Measurements from ENCODE around the gene TSPEAR. TPM values are rescaled to one million over a fixed set of nuclear protein-coding genes. Genes with fewer than 3 reads are reported as not detected.

The TSPEAR gene
- total and polyA plus RNA-seq, 8 donors, result 0.05 to 0.29 (median 0.12) TPM; not detected in 4

DNA sequence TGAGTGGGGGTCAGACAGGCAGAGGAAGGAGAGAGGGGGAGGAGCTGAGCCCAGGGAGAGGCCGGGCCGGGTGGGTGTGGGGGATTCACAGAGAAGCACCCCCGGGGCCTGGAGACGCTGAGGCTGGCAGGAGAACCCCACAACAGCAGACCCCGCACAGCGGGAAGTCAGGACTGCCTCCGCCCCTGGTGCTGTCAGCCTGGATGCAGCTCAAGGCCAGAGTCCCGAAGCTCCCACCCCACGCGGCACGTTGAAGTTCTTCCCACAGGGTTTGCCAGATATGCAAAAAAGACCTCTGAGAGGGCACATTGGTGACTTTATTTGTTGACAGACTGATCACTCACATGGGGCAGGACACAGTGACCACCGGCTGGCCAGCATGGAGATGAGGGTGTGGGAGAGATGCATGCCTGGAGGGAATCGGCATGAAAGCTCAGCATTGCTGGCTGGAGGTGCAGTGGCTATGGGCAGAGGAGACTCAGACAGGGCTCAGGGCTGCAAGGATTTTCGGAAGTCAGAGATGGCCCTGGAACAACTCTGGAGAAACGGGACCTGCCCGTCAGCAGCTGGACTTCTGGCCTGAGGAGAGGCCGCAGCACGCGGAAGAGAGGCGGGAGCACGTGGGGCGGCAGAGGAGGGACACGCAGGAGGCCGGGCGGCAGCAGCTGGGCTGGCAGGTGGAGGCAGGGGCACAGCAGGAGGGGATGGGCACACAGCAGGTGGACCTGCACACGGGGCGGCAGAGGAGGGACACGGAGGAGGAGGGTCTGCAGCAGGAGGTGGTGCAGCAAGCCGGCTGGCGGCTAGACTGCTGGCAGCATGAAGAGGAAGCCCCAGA is 153.7 kb downstream of the TSPEAR start:
- Histone ChIP-seq H3K4me3 (no peak overlapping the region), H3K27me3 (peaks cover 0 to 37% (median 20%) of the 10 kb centered on the region in 3 donors), H3K9me3 (peaks cover 0 to 6% (median 0%) of the 10 kb centered on the region in 4 donors), H3K4me1 (no peaks in the 10 kb centered on the region), H3K27ac (no peak overlapping the region), H3K36me3 (no peaks in the 10 kb centered on the region)
- WGBS, 5 donors, result 44 to 55% (median 49%) methylated on average over 26 to 30 of the region's 30 CpGs
- DNase-seq, result peak in 1 of 2 donors; percentile 24
- intact Hi-C loops (cut with DNase I; ENCODE audit: low total_unique reads), result no loop called here
- TF ChIP-seq EP300 (IDR thresholded peaks at IDR 0.05) (no peak), CTCF (IDR thresholded peaks at IDR 0.05) (no peak), POLR2A (IDR thresholded peaks at IDR 0.05) (no peak), POLR2AphosphoS5 (IDR thresholded peaks at IDR 0.05) (no peak)

GRCh38 chr21:44556879-44557278 is 154.5 kb downstream of the TSPEAR start:
- Histone ChIP-seq H3K36me3 (no peaks in the 10 kb centered on the region), H3K9me3 (peaks cover 0 to 6% (median 0%) of the 10 kb centered on the region in 4 donors), H3K27ac (no peak overlapping the region), H3K27me3 (peaks cover 0 to 45% (median 20%) of the 10 kb centered on the region in 3 donors), H3K4me1 (no peaks in the 10 kb centered on the region), H3K4me3 (no peak overlapping the region)
- 65 to 77% (median 70%) methylated on average over 9 of the region's 9 CpGs for WGBS, 5 donors
- TF ChIP-seq POLR2A (IDR thresholded peaks at IDR 0.05), result no peak
- TF ChIP-seq CTCF (IDR thresholded peaks at IDR 0.05), result no peak
- no peak for TF ChIP-seq POLR2AphosphoS5 (IDR thresholded peaks at IDR 0.05)
- TF ChIP-seq EP300 (IDR thresholded peaks at IDR 0.05), result no peak
- no peak for DNase-seq
- intact Hi-C loops (cut with DNase I; ENCODE audit: low total_unique reads), result no loop called here

GRCh38 chr21:44555200-44555875 is 156.0 kb downstream of the TSPEAR start:
- TF ChIP-seq POLR2AphosphoS5 (IDR thresholded peaks at IDR 0.05), result no peak
- TF ChIP-seq POLR2A (IDR thresholded peaks at IDR 0.05), result no peak
- TF ChIP-seq CTCF (IDR thresholded peaks at IDR 0.05), result no peak
- no peak for TF ChIP-seq EP300 (IDR thresholded peaks at IDR 0.05)
- Histone ChIP-seq H3K4me3 (no peak overlapping the region), H3K4me1 (no peaks in the 10 kb centered on the region), H3K9me3 (peaks cover 0 to 6% (median 0%) of the 10 kb centered on the region in 4 donors), H3K27me3 (peaks cover 0 to 61% (median 20%) of the 10 kb centered on the region in 3 donors), H3K36me3 (no peaks in the 10 kb centered on the region), H3K27ac (no peak overlapping the region)
- intact Hi-C loops (cut with DNase I; ENCODE audit: low total_unique reads), result no loop called here
- WGBS, 5 donors, result 78 to 86% (median 81%) methylated on average over 10 to 13 of the region's 13 CpGs
- DNase-seq, result no peak

DNA sequence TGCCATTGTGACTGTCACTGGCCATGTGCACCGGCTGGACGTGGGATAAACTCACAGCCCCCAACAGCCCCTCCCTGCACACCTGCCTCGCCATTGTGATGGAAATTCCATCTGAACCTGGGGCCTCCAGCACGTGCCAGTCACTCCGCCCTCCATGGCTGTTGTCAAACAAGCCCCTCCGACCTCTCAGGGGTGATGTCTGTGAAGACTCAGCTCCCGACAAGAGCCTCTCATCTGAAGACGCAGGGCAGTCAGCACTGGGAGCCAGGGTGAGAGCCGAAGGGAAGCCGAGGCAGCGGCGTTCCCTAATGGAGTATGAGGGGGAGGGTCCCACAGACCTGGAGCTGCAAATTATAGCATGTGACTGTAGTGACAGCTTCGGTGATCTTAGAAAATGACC is 158.7 kb downstream of the TSPEAR start:
- 73 to 81% (median 78%) methylated on average over 9 to 13 of the region's 13 CpGs for WGBS, 5 donors
- peaks cover 0 to 6% (median 0%) of the 10 kb centered on the region in 4 donors for H3K9me3 ChIP-seq
- no peaks in the 10 kb centered on the region for H3K36me3 ChIP-seq
- intact Hi-C loops (cut with DNase I; ENCODE audit: low total_unique reads), result no loop called here
- no peak for DNase-seq
- H3K27ac ChIP-seq, result no peak overlapping the region
- TF ChIP-seq POLR2AphosphoS5 (IDR thresholded peaks at IDR 0.05) (no peak), EP300 (IDR thresholded peaks at IDR 0.05) (no peak), CTCF (IDR thresholded peaks at IDR 0.05) (no peak), POLR2A (IDR thresholded peaks at IDR 0.05) (no peak)
- no peak overlapping the region for H3K4me3 ChIP-seq
- peaks cover 0 to 70% (median 19%) of the 10 kb centered on the region in 3 donors for H3K27me3 ChIP-seq
- peaks cover 0 to 9% (median 9%) of the 10 kb centered on the region in 4 donors for H3K4me1 ChIP-seq
